Transverse colon (tissue), 4 donors: ENCODE data around the gene OOEP. TPM values are rescaled to one million over a fixed set of nuclear protein-coding genes. Genes with fewer than 3 reads are reported as not detected.

Source experiments
- DNase-seq: peaks from one replicate; pipeline ENCODE4 v3.0.0-alpha.2; 2019
- H3K27ac ChIP-seq, 4 donors: fragments of 200-600 bp; sonication (generic); 2 replicates each; pipeline ENCODE4 v1.5.1; 2016 to 2018; ENCODE audit warnings: inconsistent platforms in 4 of 4
- H3K27me3 ChIP-seq: fragments of 200-600 bp; sonication (generic); 2 replicates; pipeline ENCODE4 v1.5.1; 2017; ENCODE audit warnings: inconsistent platforms
- H3K36me3 ChIP-seq, 4 donors: fragments of 200-600 bp; sonication (generic); 2 replicates each; pipeline ENCODE4 v1.5.1; 2017 to 2019; ENCODE audit warnings: inconsistent platforms in 4 of 4
- H3K4me1 ChIP-seq, 4 donors: fragments of 200-600 bp; sonication (generic); 2 replicates each; pipeline ENCODE4 v1.5.1; 2017 to 2020; ENCODE audit warnings: inconsistent platforms in 4 of 4
- H3K4me3 ChIP-seq, 4 donors: fragments of 200-600 bp; sonication (generic); 1 replicate in 1 of 4; 2 replicates in 3 of 4; pipeline versions ENCODE4 v1.5.1 to v1.6.1; 2017 to 2019; ENCODE audit warnings: inconsistent platforms in 4 of 4
- H3K9me3 ChIP-seq, 2 donors: fragments of 200-600 bp; sonication (generic); 2 replicates each; pipeline ENCODE4 v1.5.1; 2017 to 2019; ENCODE audit warnings: inconsistent platforms in 2 of 2
- CTCF ChIP-seq, 5 experiments: fragments of 200-600 bp in 3 of 5; fragments of 450-650 bp in 2 of 5; sonication (generic) in 3 of 5; IDR thresholded peaks; 1 replicate in 2 of 5; 2 replicates in 3 of 5; pipeline ENCODE4 v1.5.1; 2016 to 2017; ENCODE audit warnings: antibody characterized with exemption in 5 of 5, inconsistent platforms in 3 of 5, mild to moderate bottlenecking in 2 of 5, moderate library complexity in 1 of 5
- EP300 ChIP-seq: sonication (generic); formaldehyde crosslinking; IDR thresholded peaks from one replicate; pipeline ENCODE4 v1.6.1; 2017; ENCODE audit warnings: antibody characterized with exemption, low read depth
- POLR2A ChIP-seq: fragments of 450-650 bp; IDR thresholded peaks from one replicate; pipeline ENCODE4 v1.6.1; 2016; ENCODE audit warnings: antibody characterized with exemption, mild to moderate bottlenecking, moderate library complexity
- POLR2AphosphoS5 ChIP-seq, 3 donors: sonication (generic); formaldehyde crosslinking; IDR thresholded peaks; one replicate each; pipeline ENCODE4 v1.6.1; 2016; ENCODE audit warnings: antibody characterized with exemption in 3 of 3
- WGBS, 2 donors: methylation state at CpG; one replicate each; pipeline ENCODE4 v1.1.5; 2018; ENCODE audit warnings: low coverage in 1 of 2; 5-methylcytosine and 5-hydroxymethylcytosine counted together
- in situ Hi-C, 4 donors: fragments of 200-750 bp; cut with MboI; loops; one replicate each; pipeline versions ENCODE4 v1.15.0 to v1.15.1; 2017; ENCODE audit warnings: low sequenced_read_pairs in 3 of 4, low pct_ligation_motif_present in 1 of 4, low pct_unique_long_range_greater_than_20kb in 1 of 4
- intact Hi-C: fragments of 100-400 bp; cut with DNase I; formaldehyde crosslinking; loops from one replicate; pipeline ENCODE4 v1.15.1; 2023; ENCODE audit warnings: low total_unique reads
- small RNA-seq, 4 donors: library from RNA; depleted of rRNA; stranded (forward); fragments of <200 nt; gene quantifications; one replicate each; pipeline ENCODE3, GENCODE V24; 2016
- total RNA-seq, 4 donors: library from RNA; depleted of rRNA; stranded (reverse); fragments of >200 nt; gene quantifications; one replicate each; pipeline ENCODE4 v1.1.0, GENCODE V29; 2016

Gene OOEP
- total RNA-seq, 4 donors from 2014 or later, result not detected

- Histone ChIP-seq H3K36me3 (no peaks in the 10 kb centered on the region), H3K9me3 (no peaks in the 10 kb centered on the region), H3K27me3 (no peaks in the 10 kb centered on the region), H3K4me3 (no peak overlapping the region), H3K27ac (no peak overlapping the region), H3K4me1 (no peaks in the 10 kb centered on the region)
- intact Hi-C loops, result no loop called here
- TF ChIP-seq POLR2AphosphoS5 (IDR thresholded peaks at IDR 0.05) (no peak), POLR2A (no peak), EP300 (no peak), CTCF (IDR thresholded peaks at IDR 0.05) (no peak)
- WGBS, 2 donors, result 97% methylated on average over 2 of the region's 2 CpGs; no CpG with 5 or more reads in 1 of the 2 donors
- in situ Hi-C loops, result loop anchor here in 1 of 4 donors (10.0 kb wide), 1 partner anchor 919 kb away; no protein-coding TSS in a partner anchor
- DNase-seq, result no peak
Measured at GRCh38 chr6:73323323-73323722, 46.4 kb downstream of the OOEP start.

Small RNAs within 50 kb of the gene (small RNA-seq; reads per million reads assigned to genes)
- 0 to 0.55 (median 0) reads per million in 4 donors for gene RPL39P3

Other genes starting within 250 kb of the OOEP start
- gene KHDC1L, start 144.4 kb downstream of the OOEP start, total RNA-seq, result not detected
- 1 to 10 TPM in 2 of 4 donors, not detected in 2; 1.1 to 2.1 TPM for gene KHDC1, start 106.7 kb downstream of the OOEP start, total RNA-seq
- gene DPPA5, start 15.6 kb downstream of the OOEP start, total RNA-seq, result not detected
- not detected for gene KHDC3L, start 7.2 kb downstream of the OOEP start, total RNA-seq
- gene DDX43, start 24.9 kb upstream of the OOEP start, total RNA-seq, result 1 to 10 TPM in 2 of 4 donors, not detected in 2; 1.2 to 2.6 TPM
- 10 to 100 TPM in 1 of 4 donors, 1 to 10 TPM in 3; 1.8 to 11.2 (median 4.0) TPM for gene CGAS, start 82.4 kb upstream of the OOEP start, total RNA-seq
- 10 to 100 TPM in 3 of 4 donors, 1 to 10 TPM in 1; 9.6 to 27.7 (median 22.2) TPM for gene MTO1, start 91.8 kb upstream of the OOEP start, total RNA-seq
- gene EEF1A1, start 151.1 kb upstream of the OOEP start, total RNA-seq, result 1,000 to 10,000 TPM; 2,654 to 8,743 (median 5,443) TPM